Pancreas (tissue), 10 donors: ENCODE data around the gene UBAC2. TPM values are rescaled to one million over a fixed set of nuclear protein-coding genes. Genes with fewer than 3 reads are reported as not detected.

Experiments
- ATAC-seq, 4 donors: fragments of 200-7000 bp; cut with Tn5 transposase; one replicate each; pipeline versions ENCODE4 v1.8.0 to v1.9.1; 2020; ENCODE audit warnings: mild to moderate bottlenecking in 4 of 4, moderate library complexity in 4 of 4
- DNase-seq, 6 donors: peaks; one replicate each; pipeline ENCODE4 v3.0.0-alpha.2; 2020
- FAIRE-seq: peaks from 2 replicates; lab custom pipeline; 2012; peaks lifted over from hg19 to GRCh38; lab: Jason Lieb, UNC
- H3K27ac ChIP-seq, 4 donors: fragments of 200-600 bp; sonication (generic); 1 replicate in 3 of 4; 2 replicates in 1 of 4; pipeline versions ENCODE4 v1.5.0 to v1.8.0; 2020
- H3K27me3 ChIP-seq, 4 donors: fragments of 200-600 bp; one replicate each; pipeline ENCODE4 v1.8.0; 2021
- H3K36me3 ChIP-seq, 3 donors: fragments of 200-600 bp; sonication (generic) in 1 of 3; one replicate each; pipeline versions ENCODE4 v1.5.0 to v1.8.0; 2020 to 2021
- H3K4me1 ChIP-seq, 3 donors: fragments of 200-600 bp; one replicate each; pipeline ENCODE4 v1.8.0; 2021
- H3K4me3 ChIP-seq, 4 donors: fragments of 200-600 bp; sonication (generic) in 2 of 4; one replicate each; pipeline versions ENCODE4 v1.5.0 to v1.8.0; 2020 to 2021
- H3K9me3 ChIP-seq, 4 donors: fragments of 200-600 bp; one replicate each; pipeline ENCODE4 v1.8.0; 2021
- WGBS, 2 donors: extraction: QIAGEN DNeasy Blood & Tissue Kit; methylation state at CpG; one replicate each; pipeline ENCODE4 v1.1.7; 2013; 5-methylcytosine and 5-hydroxymethylcytosine counted together
- intact Hi-C, 3 donors: fragments of 100-400 bp; cut with DNase I; formaldehyde crosslinking; loops; one replicate each; pipeline versions ENCODE4 v1.11.1 to v1.14.2; 2022
- polyA plus RNA-seq, 2 donors: library from polyadenylated mRNA; stranded (reverse); fragments of 200-250 nt; gene quantifications; one replicate each; pipeline ENCODE4 v1.2.3, GENCODE V29; 2013
- total RNA-seq, 6 donors: library from RNA; stranded (reverse); fragmentation: NEBNext Ultra II Directional in 4 of 6; extraction: Animal tissue kit (Norgen Biotek cat#: 25700) in 4 of 6; gene quantifications; one replicate each; pipeline versions ENCODE4 v1.2.1 to v1.2.4, GENCODE V29; 2021 to 2023
- TF ChIP-seq, protein P1 (sequence below), 4 donors: fragments of 200-600 bp; sonication (generic) in 3 of 4; IDR thresholded peaks; one replicate each; pipeline versions ENCODE4 v1.5.0 to v1.8.0; 2021; ENCODE audit warnings: antibody characterized with exemption in 4 of 4
- donor health status: healthy with polysubstance abuse.
- donor health status: DM: no; HTN: no; CAD: no; lungs with moderate emphysema.
- donor health status: DM: no; HTN: no; CAD: no.
- donor health status: control.
- donor health status: control.
- donor health status: Bipolar disorder and iron deficiency.
- donor health status: DM: yes; HTN: yes; CAD: no.
- donor health status: DM: no; HTN: no; CAD: no.
- donor health status: DM: no; HTN: no; CAD: no.
- donor health status: DM: yes; HTN: yes; CAD: no.

UBAC2 gene
- total and polyA plus RNA-seq, 8 donors: 17.5 to 29.5 (median 26.9) TPM

- DNase-seq: no peak
- Histone ChIP-seq H3K4me3 (no peak overlapping the region), H3K36me3 (no peaks in the 10 kb centered on the region), H3K27me3 (no peaks in the 10 kb centered on the region), H3K4me1 (no peaks in the 10 kb centered on the region), H3K9me3 (no peaks in the 10 kb centered on the region), H3K27ac (no peak overlapping the region)
- ATAC-seq: no peak
- intact Hi-C loops: no loop called here
- FAIRE-seq: no peak
- WGBS, 2 donors: 70 to 79% methylated on average over 3 of the region's 3 CpGs
- TF ChIP-seq, protein P1, sequence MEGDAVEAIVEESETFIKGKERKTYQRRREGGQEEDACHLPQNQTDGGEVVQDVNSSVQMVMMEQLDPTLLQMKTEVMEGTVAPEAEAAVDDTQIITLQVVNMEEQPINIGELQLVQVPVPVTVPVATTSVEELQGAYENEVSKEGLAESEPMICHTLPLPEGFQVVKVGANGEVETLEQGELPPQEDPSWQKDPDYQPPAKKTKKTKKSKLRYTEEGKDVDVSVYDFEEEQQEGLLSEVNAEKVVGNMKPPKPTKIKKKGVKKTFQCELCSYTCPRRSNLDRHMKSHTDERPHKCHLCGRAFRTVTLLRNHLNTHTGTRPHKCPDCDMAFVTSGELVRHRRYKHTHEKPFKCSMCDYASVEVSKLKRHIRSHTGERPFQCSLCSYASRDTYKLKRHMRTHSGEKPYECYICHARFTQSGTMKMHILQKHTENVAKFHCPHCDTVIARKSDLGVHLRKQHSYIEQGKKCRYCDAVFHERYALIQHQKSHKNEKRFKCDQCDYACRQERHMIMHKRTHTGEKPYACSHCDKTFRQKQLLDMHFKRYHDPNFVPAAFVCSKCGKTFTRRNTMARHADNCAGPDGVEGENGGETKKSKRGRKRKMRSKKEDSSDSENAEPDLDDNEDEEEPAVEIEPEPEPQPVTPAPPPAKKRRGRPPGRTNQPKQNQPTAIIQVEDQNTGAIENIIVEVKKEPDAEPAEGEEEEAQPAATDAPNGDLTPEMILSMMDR (IDR thresholded peaks at IDR 0.05): no peak
These were observed 27.0 kb upstream of the UBAC2 start for GRCh38 chr13:99173606-99174005.

GRCh38 chr13:99174533-99175100 lies 26.0 kb upstream of the UBAC2 start:
- 50 to 57% methylated on average over 2 of the region's 2 CpGs for WGBS, 2 donors
- intact Hi-C loops: loop anchor here in 2 of 3 donors (5.0 kb wide), 3 partner anchors 88 to 263 kb away; no protein-coding TSS in a partner anchor

DNA sequence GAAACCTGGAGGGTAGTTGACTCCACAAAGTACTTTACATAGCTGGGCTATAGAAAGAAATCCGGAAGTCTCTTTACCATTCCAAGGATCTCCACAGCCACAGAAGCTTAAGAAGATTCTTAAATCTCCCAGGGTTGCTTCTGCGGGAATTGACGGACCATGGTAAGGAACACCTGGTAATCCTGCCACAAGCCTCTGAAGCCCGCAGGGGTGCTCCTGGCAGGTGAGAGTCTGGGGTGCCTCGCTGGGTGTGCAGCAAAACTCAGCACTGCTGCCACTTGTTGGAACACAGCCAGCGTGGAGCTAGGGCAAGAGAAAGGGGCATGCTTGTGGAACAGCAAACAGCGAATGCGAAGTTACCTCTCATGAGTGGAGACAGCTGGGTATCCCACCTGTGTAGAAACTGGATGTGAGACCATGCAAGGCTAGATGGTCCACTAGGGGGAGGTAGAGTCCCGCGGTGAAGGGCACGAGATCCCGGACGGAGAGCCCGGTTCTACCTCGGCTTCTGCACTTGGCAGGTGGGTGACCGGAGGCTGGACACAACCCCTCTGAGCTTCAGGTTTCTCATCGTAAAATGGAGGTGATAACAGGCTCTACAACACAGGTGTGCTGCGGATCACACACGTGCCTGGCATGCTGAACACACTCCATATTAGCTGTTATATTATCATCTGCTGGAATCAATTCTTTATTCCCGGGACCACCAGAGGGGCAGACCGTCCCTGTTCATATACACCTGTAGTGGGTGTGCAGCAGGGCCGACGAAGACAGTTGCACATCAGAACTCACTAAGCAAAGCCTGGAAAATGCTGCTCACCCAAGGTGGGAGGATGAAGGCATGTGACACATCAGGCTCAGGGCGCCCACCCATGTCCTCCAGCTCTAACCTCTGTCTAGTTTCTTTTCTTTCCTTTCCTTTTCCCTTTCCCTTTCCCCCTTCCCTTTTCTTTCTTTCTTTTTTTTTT lies 24.1 kb upstream of the UBAC2 start:
- H3K4me1 ChIP-seq: no peaks in the 10 kb centered on the region
- no peak overlapping the region for H3K4me3 ChIP-seq
- WGBS, 2 donors: 14 to 15% methylated on average over 24 of the region's 24 CpGs
- H3K9me3 ChIP-seq: no peaks in the 10 kb centered on the region
- intact Hi-C loops: loop anchor here in 2 of 3 donors (5.0 kb wide), 3 partner anchors 86 to 261 kb away; no protein-coding TSS in a partner anchor
- FAIRE-seq (no peak), ATAC-seq (peak; percentile 87 to 100 (median 98)), DNase-seq (peak; percentile 50 to 84 (median 76))
- H3K27me3 ChIP-seq: no peaks in the 10 kb centered on the region
- TF ChIP-seq, protein P1 (IDR thresholded peaks at IDR 0.05): peak; percentile 87 to 93 (median 91)
- no peaks in the 10 kb centered on the region for H3K36me3 ChIP-seq
- no peak overlapping the region for H3K27ac ChIP-seq

More at GRCh38 chr13:99174533-99175100, 26.0 kb upstream of the UBAC2 start:
- no peak for FAIRE-seq
- H3K27ac ChIP-seq: no peak overlapping the region
- H3K4me1 ChIP-seq: no peaks in the 10 kb centered on the region
- ATAC-seq: no peak
- H3K4me3 ChIP-seq: no peak overlapping the region
- H3K9me3 ChIP-seq: no peaks in the 10 kb centered on the region
- TF ChIP-seq, protein P1 (IDR thresholded peaks at IDR 0.05): no peak
- no peaks in the 10 kb centered on the region for H3K36me3 ChIP-seq
- no peaks in the 10 kb centered on the region for H3K27me3 ChIP-seq
- no peak for DNase-seq

GRCh38 chr13:99178636-99179035 lies 22.0 kb upstream of the UBAC2 start:
- Histone ChIP-seq H3K27ac (no peak overlapping the region), H3K4me1 (no peaks in the 10 kb centered on the region), H3K27me3 (no peaks in the 10 kb centered on the region), H3K36me3 (no peaks in the 10 kb centered on the region), H3K4me3 (no peak overlapping the region), H3K9me3 (no peaks in the 10 kb centered on the region)
- intact Hi-C loops: loop anchor here in 2 of 3 donors (5.0 kb wide), 3 partner anchors 84 to 259 kb away; no protein-coding TSS in a partner anchor
- 72 to 86% methylated on average over 4 of the region's 4 CpGs for WGBS, 2 donors
- TF ChIP-seq, protein P1 (IDR thresholded peaks at IDR 0.05): no peak
- DNase-seq (no peak), ATAC-seq (no peak), FAIRE-seq (no peak)
